Erythroblast (primary cell): ENCODE measurements around the gene MAGEA6.
"Not testable (repeated sequence)": the region's sequence is repeated elsewhere in the genome, so short reads cannot be mapped to it uniquely, and the experiment has no call there.

ENCODE experiments used
- DNase-seq, 2 experiments: peaks; one replicate each; lab custom pipeline; 2025; lab: John Stamatoyannopoulos, UW
- GATA1 ChIP-seq: IDR thresholded peaks from 2 replicates; pipeline ENCODE4 v1.6.1; 2011; ENCODE audit warnings: low read depth, mild to moderate bottlenecking, control low read depth, low read length, moderate library complexity
- POLR2A ChIP-seq: IDR thresholded peaks from 2 replicates; pipeline ENCODE4 v1.6.1; 2011; ENCODE audit warnings: mild to moderate bottlenecking, low read length

Gene MAGEA6

DNA sequence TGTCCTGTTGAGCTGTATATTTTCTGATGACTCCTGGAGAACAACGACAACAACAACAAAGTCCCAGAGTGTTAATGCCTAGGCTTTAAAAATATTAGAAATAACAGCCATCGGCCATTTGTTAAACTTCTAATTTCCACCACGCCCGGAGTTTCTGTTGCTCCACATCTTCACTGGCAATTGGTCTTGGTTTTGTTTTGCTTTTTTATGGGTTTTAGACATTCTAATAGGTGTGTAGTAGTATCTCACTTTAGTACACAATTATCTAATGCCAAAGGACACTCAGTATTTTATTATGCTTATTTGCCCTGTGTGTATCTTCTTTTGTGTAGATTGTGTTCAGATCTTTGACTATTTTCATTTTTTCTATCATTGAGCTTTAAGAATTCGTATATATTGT lies 30.9 kb downstream of the MAGEA6 start:
- no peak for TF ChIP-seq POLR2A
- TF ChIP-seq GATA1: no peak
- no peak for DNase-seq

GRCh38 chrX:152736528-152736927 lies 33.0 kb downstream of the MAGEA6 start:
- DNase-seq: not testable (repeated sequence)

GRCh38 chrX:152735860-152736511 lies 33.5 kb downstream of the MAGEA6 start:
- no peak for DNase-seq
- TF ChIP-seq POLR2A: no peak
- TF ChIP-seq GATA1: no peak

- TF ChIP-seq POLR2A (no peak), GATA1 (no peak)
- DNase-seq: no peak
Measured at GRCh38 chrX:152735101-152735500, 34.4 kb downstream of the MAGEA6 start.

- not testable (repeated sequence) for DNase-seq
Measured at GRCh38 chrX:152734143-152734858, 35.2 kb downstream of the MAGEA6 start.

- DNase-seq: no peak
- TF ChIP-seq POLR2A (no peak), GATA1 (no peak)
Measured at GRCh38 chrX:152733261-152733975, 36.1 kb downstream of the MAGEA6 start, which contains the start of the genes CSAG1 and MAGEA12. TSS of gene CSAG1 (minus strand) at chrX:152733721. CDS start at chrX:152732460, 1,261 bp downstream. TSS of gene MAGEA12 (plus strand) at chrX:152733757. CDS start at chrX:152736162, 2,405 bp downstream.

GRCh38 chrX:152725409-152725808 lies 44.1 kb downstream of the MAGEA6 start:
- TF ChIP-seq GATA1 (no peak), POLR2A (no peak)
- DNase-seq: no peak
